Chondrocyte (in vitro differentiated cells): ENCODE data around the gene TSPOAP1. TPM values are rescaled to one million over a fixed set of nuclear protein-coding genes. Genes with fewer than 3 reads are reported as not detected.

Source experiments
- DNase-seq: peaks from one replicate; pipeline ENCODE4 v3.0.0; 2021; ENCODE audit warnings: mixed read lengths, low spot score
- H3K27ac Mint-ChIP-seq: one replicate; pipeline ENCODE4 v1.8.0; 2021; ENCODE audit warnings: mild to moderate bottlenecking, moderate library complexity, mixed read lengths; ENCODE audit not compliant: unreplicated experiment
- H3K27me3 Mint-ChIP-seq: 2 replicates; pipeline ENCODE4 v1.8.0; 2021; ENCODE audit warnings: low read depth, mixed read lengths
- H3K36me3 Mint-ChIP-seq: 2 replicates; pipeline ENCODE4 v1.8.0; 2021; ENCODE audit warnings: low read depth, mixed read lengths
- H3K4me1 Mint-ChIP-seq: 2 replicates; pipeline ENCODE4 v1.8.0; 2021; ENCODE audit warnings: low read depth, mild to moderate bottlenecking, mixed read lengths
- H3K4me3 Mint-ChIP-seq: one replicate; pipeline ENCODE4 v1.8.0; 2021; ENCODE audit warnings: mild to moderate bottlenecking, moderate library complexity, mixed read lengths; ENCODE audit not compliant: unreplicated experiment
- H3K9me3 Mint-ChIP-seq: 2 replicates; pipeline ENCODE4 v1.8.0; 2021; ENCODE audit warnings: low read depth, mixed read lengths
- long read RNA-seq: library from polyadenylated mRNA; stranded (forward); transcript quantifications from one replicate; pipeline ENCODE4 v2.0.0, GENCODE V29; 2021
- total RNA-seq: library from RNA; stranded (reverse); gene quantifications from 3 replicates; pipeline ENCODE4 v1.2.1, GENCODE V29; 2021
- TF ChIP-seq, protein P1 (sequence below): fragments of 200-600 bp; sonication (generic); IDR thresholded peaks from 2 replicates; pipeline ENCODE4 v1.5.0; 2021; ENCODE audit warnings: antibody characterized with exemption, mild to moderate bottlenecking, moderate library complexity

Gene TSPOAP1
- 1.3 to 2.0 TPM in 2 of 3 replicates, not detected in the other for total RNA-seq
- long read RNA-seq, partial matches to known transcripts = 1 of 1 reads
- long read RNA-seq, other reads (novel, unspliced or antisense) = 0 of 1 reads

DNA sequence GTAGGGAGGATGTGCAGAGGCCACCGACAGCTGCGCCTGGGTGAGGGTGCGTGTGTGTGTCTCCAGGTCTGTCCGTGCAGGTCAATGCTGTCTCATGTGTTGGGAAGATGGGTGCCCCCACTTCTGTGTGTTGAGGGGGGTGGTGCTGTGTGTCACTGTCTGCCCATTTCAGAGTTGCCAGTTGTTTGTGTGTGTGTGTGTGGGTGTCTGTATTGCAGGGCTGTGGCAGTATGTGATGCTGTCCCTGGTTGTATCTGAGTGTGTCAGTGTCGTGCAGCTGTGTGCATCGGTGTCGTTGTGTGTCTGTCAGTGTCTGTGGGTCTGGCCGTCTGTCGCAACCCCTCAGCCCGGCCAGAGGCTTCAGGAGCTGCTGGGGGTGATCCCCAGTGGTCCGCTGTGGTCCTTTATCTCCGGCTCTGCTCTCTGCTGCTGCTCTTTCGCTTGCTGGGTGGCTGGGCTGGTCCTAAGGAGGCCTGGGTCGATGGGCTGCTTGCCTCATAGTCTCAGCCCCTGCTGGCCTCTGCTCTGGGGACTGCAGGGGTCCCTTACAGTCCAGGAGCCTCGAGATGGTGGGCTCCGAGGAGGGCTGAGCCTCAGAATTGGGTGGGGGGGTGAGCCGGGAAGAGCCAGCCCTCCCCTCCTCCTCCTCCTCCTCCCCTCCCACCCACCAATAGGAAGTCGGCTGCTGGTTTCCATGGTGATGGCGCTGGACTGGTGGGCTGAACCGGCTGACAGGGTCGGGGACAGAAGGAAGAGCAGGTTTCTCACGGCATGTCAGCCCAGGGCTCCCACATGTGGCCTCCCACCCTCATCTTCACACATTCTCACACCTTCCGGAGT lies at the start of gene TSPOAP1:
TSPOAP1 (minus strand) TSS at position 601 of the 840 bp plus-strand sequence. CDS start 875 bp downstream, outside the sequence.
- Mint-ChIP-seq H3K4me3 (no peak within 1 kb of the TSS), H3K27ac (no peak within 1 kb of the TSS), H3K4me1 (no peaks in the 10 kb centered on the region), H3K36me3 (no peaks in the 10 kb centered on the region), H3K9me3 (no peaks in the 10 kb centered on the region), H3K27me3 (peaks cover 7% of the 10 kb centered on the region)
- peak; percentile 78 for DNase-seq
- TF ChIP-seq, protein P1, sequence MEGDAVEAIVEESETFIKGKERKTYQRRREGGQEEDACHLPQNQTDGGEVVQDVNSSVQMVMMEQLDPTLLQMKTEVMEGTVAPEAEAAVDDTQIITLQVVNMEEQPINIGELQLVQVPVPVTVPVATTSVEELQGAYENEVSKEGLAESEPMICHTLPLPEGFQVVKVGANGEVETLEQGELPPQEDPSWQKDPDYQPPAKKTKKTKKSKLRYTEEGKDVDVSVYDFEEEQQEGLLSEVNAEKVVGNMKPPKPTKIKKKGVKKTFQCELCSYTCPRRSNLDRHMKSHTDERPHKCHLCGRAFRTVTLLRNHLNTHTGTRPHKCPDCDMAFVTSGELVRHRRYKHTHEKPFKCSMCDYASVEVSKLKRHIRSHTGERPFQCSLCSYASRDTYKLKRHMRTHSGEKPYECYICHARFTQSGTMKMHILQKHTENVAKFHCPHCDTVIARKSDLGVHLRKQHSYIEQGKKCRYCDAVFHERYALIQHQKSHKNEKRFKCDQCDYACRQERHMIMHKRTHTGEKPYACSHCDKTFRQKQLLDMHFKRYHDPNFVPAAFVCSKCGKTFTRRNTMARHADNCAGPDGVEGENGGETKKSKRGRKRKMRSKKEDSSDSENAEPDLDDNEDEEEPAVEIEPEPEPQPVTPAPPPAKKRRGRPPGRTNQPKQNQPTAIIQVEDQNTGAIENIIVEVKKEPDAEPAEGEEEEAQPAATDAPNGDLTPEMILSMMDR = no peak

DNA sequence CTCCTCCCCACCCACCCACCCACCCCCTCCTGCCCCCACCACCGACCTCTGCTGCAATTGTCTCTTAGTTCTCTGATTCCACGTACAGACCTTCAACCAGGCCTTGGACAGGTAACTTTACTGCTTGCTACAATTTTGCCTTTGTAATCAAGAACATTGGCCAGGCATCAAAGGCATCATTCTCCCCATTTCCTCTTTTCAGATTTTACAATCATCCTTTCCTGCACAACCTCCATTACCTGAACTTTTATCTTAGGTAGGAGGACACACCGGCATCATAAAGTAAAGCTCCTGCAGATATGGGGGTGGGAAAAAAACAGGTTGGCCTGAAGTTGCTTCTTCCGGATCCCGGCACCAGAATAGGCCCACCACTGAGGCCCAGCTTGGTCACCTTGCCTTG lies 49.1 kb upstream of the TSPOAP1 start:
- TF ChIP-seq, protein P1 = no peak
- peaks cover 5% of the 10 kb centered on the region for H3K4me1 Mint-ChIP-seq
- no peaks in the 10 kb centered on the region for H3K36me3 Mint-ChIP-seq
- no peak overlapping the region for H3K27ac Mint-ChIP-seq
- peaks cover 2% of the 10 kb centered on the region for H3K27me3 Mint-ChIP-seq
- no peak overlapping the region for H3K4me3 Mint-ChIP-seq
- H3K9me3 Mint-ChIP-seq = no peaks in the 10 kb centered on the region
- DNase-seq = no peak

GRCh38 chr17:58377093-58377601 lies 48.6 kb upstream of the TSPOAP1 start:
- DNase-seq = no peak
- no peak overlapping the region for H3K27ac Mint-ChIP-seq
- H3K4me3 Mint-ChIP-seq = no peak overlapping the region
- peaks cover 5% of the 10 kb centered on the region for H3K4me1 Mint-ChIP-seq
- H3K27me3 Mint-ChIP-seq = peaks cover 2% of the 10 kb centered on the region
- TF ChIP-seq, protein P1 = no peak
- H3K36me3 Mint-ChIP-seq = no peaks in the 10 kb centered on the region
- H3K9me3 Mint-ChIP-seq = no peaks in the 10 kb centered on the region

DNA sequence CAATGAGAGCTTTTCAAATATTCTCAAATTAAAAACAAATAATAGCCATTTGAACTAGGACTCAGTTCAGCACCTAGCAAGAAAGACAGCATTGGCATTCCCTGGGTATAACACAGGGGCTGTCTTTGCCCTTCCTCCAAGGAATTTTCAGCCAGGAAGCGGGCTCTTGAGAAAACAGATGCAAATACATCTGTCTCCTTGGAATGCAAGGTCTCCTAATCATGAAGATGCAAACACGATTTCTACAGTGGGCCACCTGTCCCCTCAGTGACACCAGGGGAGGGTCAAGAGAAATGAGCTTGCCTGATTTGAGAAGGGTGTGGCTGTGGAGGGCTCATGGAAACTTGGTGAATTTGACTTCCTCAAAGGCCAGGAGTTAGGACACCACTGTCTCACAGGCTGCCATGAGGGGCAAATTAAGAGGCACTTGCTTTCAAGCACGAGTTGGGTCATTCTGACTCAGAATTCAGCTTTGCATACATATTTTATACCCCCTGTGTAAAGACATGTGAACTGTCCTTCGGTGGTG lies 47.9 kb upstream of the TSPOAP1 start:
- Mint-ChIP-seq H3K27me3 (no peaks in the 10 kb centered on the region), H3K27ac (no peak overlapping the region), H3K36me3 (no peaks in the 10 kb centered on the region), H3K4me1 (peaks cover 5% of the 10 kb centered on the region), H3K4me3 (no peak overlapping the region), H3K9me3 (no peaks in the 10 kb centered on the region)
- TF ChIP-seq, protein P1 = no peak
- DNase-seq = no peak

DNA sequence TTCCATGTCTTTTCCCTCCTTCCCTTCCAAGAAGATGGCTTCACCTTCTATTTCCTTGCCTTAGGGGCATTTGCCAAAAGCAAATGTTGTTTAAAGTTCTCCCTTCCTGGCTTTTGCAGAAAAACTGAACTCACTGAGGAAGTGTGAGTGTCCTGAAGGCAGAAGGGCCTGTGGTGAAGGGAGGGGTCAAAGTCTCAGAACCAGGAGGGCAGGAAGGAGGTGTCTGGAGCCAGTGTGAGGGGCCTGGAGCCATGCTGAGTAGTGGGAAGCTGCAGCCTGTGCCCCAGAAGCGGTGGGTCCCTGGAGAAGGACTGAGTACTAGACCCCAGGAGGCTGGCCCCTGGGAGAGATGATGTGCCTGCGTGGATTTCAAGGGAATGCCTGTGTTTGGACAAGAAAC lies 47.2 kb upstream of the TSPOAP1 start:
- no peaks in the 10 kb centered on the region for H3K27me3 Mint-ChIP-seq
- no peak overlapping the region for H3K4me3 Mint-ChIP-seq
- TF ChIP-seq, protein P1 = no peak
- H3K9me3 Mint-ChIP-seq = no peaks in the 10 kb centered on the region
- DNase-seq = no peak
- no peaks in the 10 kb centered on the region for H3K36me3 Mint-ChIP-seq
- H3K4me1 Mint-ChIP-seq = no peaks in the 10 kb centered on the region
- H3K27ac Mint-ChIP-seq = no peak overlapping the region
